Liver (tissue), 9 donors: ENCODE measurements around the gene GLT6D1. TPM values are rescaled to one million over a fixed set of nuclear protein-coding genes. Genes with fewer than 3 reads are reported as not detected.

ENCODE experiments used
- DNase-seq: peaks from one replicate; pipeline ENCODE4 v3.0.0-alpha.2; 2017; ENCODE audit warnings: low spot score
- H3K27ac ChIP-seq, 2 donors: one replicate each; pipeline ENCODE4 v1.7.0; 2013; ENCODE audit warnings: inconsistent platforms in 2 of 2, low read length in 2 of 2, control low read depth in 1 of 2, low read depth in 1 of 2, mild to moderate bottlenecking in 1 of 2
- H3K27me3 ChIP-seq, 4 donors: one replicate each; pipeline versions ENCODE4 v1.6.1 to v1.7.0; 2013; ENCODE audit warnings: low read length in 3 of 4, inconsistent platforms in 1 of 4, mild to moderate bottlenecking in 1 of 4, moderate library complexity in 1 of 4; ENCODE audit not compliant: control insufficient read depth in 4 of 4, insufficient read depth in 4 of 4
- H3K36me3 ChIP-seq, 4 donors: one replicate each; pipeline versions ENCODE4 v1.6.1 to v1.7.0; 2013; ENCODE audit warnings: low read length in 3 of 4, mild to moderate bottlenecking in 3 of 4, low read depth in 1 of 4, moderate library complexity in 1 of 4; ENCODE audit not compliant: control insufficient read depth in 4 of 4, insufficient read depth in 3 of 4
- H3K4me1 ChIP-seq, 4 donors: one replicate each; pipeline versions ENCODE4 v1.6.1 to v1.7.0; 2013; ENCODE audit warnings: low read length in 3 of 4, mild to moderate bottlenecking in 3 of 4, moderate library complexity in 1 of 4; ENCODE audit not compliant: control insufficient read depth in 4 of 4, insufficient read depth in 4 of 4
- H3K4me3 ChIP-seq, 3 donors: one replicate each; pipeline versions ENCODE4 v1.6.1 to v1.7.0; 2013; ENCODE audit warnings: low read length in 3 of 3, control low read depth in 1 of 3, low read depth in 1 of 3, mild to moderate bottlenecking in 1 of 3
- H3K9ac ChIP-seq, 2 donors: one replicate each; pipeline ENCODE4 v1.7.0; 2013; ENCODE audit warnings: low read length in 2 of 2, mild to moderate bottlenecking in 2 of 2, moderate library complexity in 2 of 2, control low read depth in 1 of 2, low read depth in 1 of 2
- H3K9me3 ChIP-seq, 4 donors: one replicate each; pipeline versions ENCODE4 v1.6.1 to v1.7.0; 2013; ENCODE audit warnings: low read length in 3 of 4; ENCODE audit not compliant: control insufficient read depth in 4 of 4
- CTCF ChIP-seq: fragments of 150-350 bp; IDR thresholded peaks from 2 replicates; pipeline ENCODE4 v1.5.1; 2017; ENCODE audit warnings: improper control_type of control experiment, low read depth, low read length; ENCODE audit not compliant: missing input control
- EGR1 ChIP-seq, 2 donors: IDR thresholded peaks; 2 replicates each; pipeline ENCODE4 v1.6.1; 2016 to 2018; ENCODE audit warnings: antibody characterized with exemption in 2 of 2, low read depth in 2 of 2
- FOXA1 ChIP-seq: IDR thresholded peaks from 2 replicates; pipeline ENCODE4 v1.6.1; 2016; ENCODE audit warnings: antibody characterized with exemption
- HNF4A ChIP-seq, 2 donors: conservative IDR thresholded peaks; 2 replicates each; pipeline ENCODE4 v1.6.1; 2016; ENCODE audit warnings: antibody characterized with exemption in 2 of 2, mild to moderate bottlenecking in 2 of 2
- HNF4G ChIP-seq: IDR thresholded peaks from 2 replicates; pipeline ENCODE4 v1.6.1; 2016; ENCODE audit warnings: antibody characterized with exemption
- JUND ChIP-seq, 2 donors: IDR thresholded peaks; 2 replicates each; pipeline ENCODE4 v1.6.1; 2016; ENCODE audit warnings: antibody characterized with exemption in 2 of 2
- RAD21 ChIP-seq, 2 donors: IDR thresholded peaks; 2 replicates each; pipeline ENCODE4 v1.6.1; 2016; ENCODE audit warnings: antibody characterized with exemption in 2 of 2, mild to moderate bottlenecking in 2 of 2
- REST ChIP-seq: IDR thresholded peaks from 2 replicates; pipeline ENCODE4 v1.6.1; 2016; ENCODE audit warnings: antibody characterized with exemption, mild to moderate bottlenecking
- RXRA ChIP-seq, 2 donors: IDR thresholded peaks; 2 replicates each; pipeline ENCODE4 v1.6.1; 2017 to 2018; ENCODE audit warnings: antibody characterized with exemption in 2 of 2, mild to moderate bottlenecking in 1 of 2
- SP1 ChIP-seq: IDR thresholded peaks from 2 replicates; pipeline ENCODE4 v1.6.1; 2018; ENCODE audit warnings: antibody characterized with exemption, mild to moderate bottlenecking
- TAF1 ChIP-seq: conservative IDR thresholded peaks from 2 replicates; pipeline ENCODE4 v1.6.1; 2016; ENCODE audit warnings: antibody characterized with exemption, mild to moderate bottlenecking
- WGBS: extraction: QIAGEN DNeasy Blood & Tissue Kit; methylation state at CpG from one replicate; pipeline ENCODE4 v1.1.7; 2013; 5-methylcytosine and 5-hydroxymethylcytosine counted together
- polyA plus RNA-seq, 2 donors: library from polyadenylated mRNA; stranded (reverse) in 1 of 2; unstranded in 1 of 2; fragments of 200-250 nt in 1 of 2; fragments of >200 nt in 1 of 2; fragmentation: Nextera tagmentation in 1 of 2; extraction: Ambion mirVana in 1 of 2; gene quantifications; one replicate each; pipeline versions ENCODE4 v1.2.1 to v1.2.3, GENCODE V29; 2013 to 2015
- total RNA-seq, 2 donors: library from RNA; depleted of rRNA; stranded (reverse); fragments of >200 nt; gene quantifications; one replicate each; pipeline ENCODE4 v1.2.3, GENCODE V29; 2014
- donor health status: healthy.
- donor health status: healthy.
- donor health status: healthy.
- donor health status: healthy.
- donor health status: healthy.

Gene GLT6D1
- total and polyA plus RNA-seq, 4 donors, result not detected

- TF ChIP-seq CTCF, result no peak
- TF ChIP-seq FOXA1, result no peak
- no peak for TF ChIP-seq HNF4G
- TF ChIP-seq TAF1, result no peak
- TF ChIP-seq JUND (IDR thresholded peaks at IDR 0.05), result no peak
- no peak for TF ChIP-seq SP1
- no peak for TF ChIP-seq EGR1 (IDR thresholded peaks at IDR 0.05; ENCODE audit: low read depth in 2 of 2)
- TF ChIP-seq REST, result no peak
- TF ChIP-seq HNF4A (conservative IDR thresholded peaks at IDR 0.05), result no peak
- no peaks in the 10 kb centered on the region for H3K36me3 ChIP-seq
- no peaks in the 10 kb centered on the region for H3K9me3 ChIP-seq
- H3K4me3 ChIP-seq, result no peak overlapping the region
- no peak for DNase-seq
- 85% methylated on average over 20 of the region's 20 CpGs for WGBS
- H3K9ac ChIP-seq, result no peak overlapping the region
- peaks cover 0 to 3% (median 0%) of the 10 kb centered on the region in 4 donors for H3K27me3 ChIP-seq
- H3K27ac ChIP-seq, result no peak overlapping the region
- no peaks in the 10 kb centered on the region for H3K4me1 ChIP-seq
Measured at GRCh38 chr9:135588886-135589595, 50.3 kb downstream of the GLT6D1 start.

DNA sequence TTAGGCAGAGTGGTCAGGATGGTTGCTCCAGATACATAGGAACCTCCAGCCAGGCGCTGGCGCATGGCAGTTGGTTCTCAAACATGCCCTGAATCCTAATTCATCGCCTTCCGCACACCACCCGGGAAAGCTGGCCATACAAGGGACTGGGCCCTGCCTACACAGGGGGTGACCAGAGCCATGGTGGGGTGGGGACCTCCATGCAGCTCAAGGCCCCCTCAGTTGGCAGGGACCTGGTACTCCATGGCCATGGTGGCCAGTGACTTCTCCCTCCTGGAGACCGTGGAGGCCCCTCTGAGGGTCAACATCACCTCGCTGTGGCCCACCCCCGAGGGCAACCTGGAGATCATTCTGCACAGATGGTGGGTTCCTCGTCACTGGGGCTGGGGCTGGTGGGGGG, 51.0 kb downstream of the GLT6D1 start:
- peaks cover 0 to 3% (median 0%) of the 10 kb centered on the region in 4 donors for H3K27me3 ChIP-seq
- no peaks in the 10 kb centered on the region for H3K4me1 ChIP-seq
- H3K9me3 ChIP-seq, result no peaks in the 10 kb centered on the region
- WGBS, result 94% methylated on average over 9 of the region's 9 CpGs
- H3K27ac ChIP-seq, result no peak overlapping the region
- H3K36me3 ChIP-seq, result no peaks in the 10 kb centered on the region
- TF ChIP-seq REST, result no peak
- TF ChIP-seq SP1, result no peak
- no peak for TF ChIP-seq CTCF
- no peak for TF ChIP-seq RAD21 (IDR thresholded peaks at IDR 0.05)
- no peak for TF ChIP-seq TAF1
- no peak for TF ChIP-seq HNF4A (conservative IDR thresholded peaks at IDR 0.05)
- TF ChIP-seq JUND (IDR thresholded peaks at IDR 0.05), result no peak
- no peak for TF ChIP-seq RXRA (IDR thresholded peaks at IDR 0.05)
- H3K4me3 ChIP-seq, result no peak overlapping the region
- DNase-seq, result no peak
- no peak overlapping the region for H3K9ac ChIP-seq
